ENCODE data around the gene ANKRD13C. TPM values are rescaled to one million over a fixed set of nuclear protein-coding genes. Genes with fewer than 3 reads are reported as not detected.

ANKRD13C gene
- polyA plus RNA-seq, 1 donor, result 15.0 TPM

- no peak for DNase-seq
Measured at GRCh38 chr1:70211541-70211940, 143.0 kb downstream of the ANKRD13C start.

GRCh38 chr1:70210820-70211219, 143.7 kb downstream of the ANKRD13C start:
- no peak for DNase-seq

Other genes starting within 250 kb of the ANKRD13C start
- gene LRRC40, start 149.1 kb downstream of the ANKRD13C start, polyA plus RNA-seq (ENCODE audit: insufficient read length), result 14.8 TPM
- gene SRSF11, start 133.3 kb downstream of the ANKRD13C start, polyA plus RNA-seq (ENCODE audit: insufficient read length), result 192 TPM
- gene CTH, start 56.5 kb upstream of the ANKRD13C start, polyA plus RNA-seq (ENCODE audit: insufficient read length), result 2.5 TPM